GM13976 (cell line): Measurements from ENCODE around the gene SPR.

Experiments
- DNase-seq: peaks from one replicate; pipeline ENCODE4 v3.0.0; 2012; ENCODE audit warnings: low spot score
- in situ Hi-C: fragments of 300-500 bp; cut with MboI; formaldehyde crosslinking; loops from one replicate; pipeline ENCODE4 v1.12.0; 2022; ENCODE audit warnings: low sequenced_read_pairs, mixed read lengths, inconsistent platforms; ENCODE audit not compliant: unreplicated experiment
- TF ChIP-seq, protein P1 (sequence below): IDR thresholded peaks from 2 replicates; pipeline ENCODE4 v1.5.1; 2012; ENCODE audit warnings: borderline replicate concordance, mild to moderate bottlenecking; ENCODE audit not compliant: insufficient read depth; ENCODE audit errors: extremely low read depth, missing control alignments, control extremely low read depth

The SPR gene

DNA sequence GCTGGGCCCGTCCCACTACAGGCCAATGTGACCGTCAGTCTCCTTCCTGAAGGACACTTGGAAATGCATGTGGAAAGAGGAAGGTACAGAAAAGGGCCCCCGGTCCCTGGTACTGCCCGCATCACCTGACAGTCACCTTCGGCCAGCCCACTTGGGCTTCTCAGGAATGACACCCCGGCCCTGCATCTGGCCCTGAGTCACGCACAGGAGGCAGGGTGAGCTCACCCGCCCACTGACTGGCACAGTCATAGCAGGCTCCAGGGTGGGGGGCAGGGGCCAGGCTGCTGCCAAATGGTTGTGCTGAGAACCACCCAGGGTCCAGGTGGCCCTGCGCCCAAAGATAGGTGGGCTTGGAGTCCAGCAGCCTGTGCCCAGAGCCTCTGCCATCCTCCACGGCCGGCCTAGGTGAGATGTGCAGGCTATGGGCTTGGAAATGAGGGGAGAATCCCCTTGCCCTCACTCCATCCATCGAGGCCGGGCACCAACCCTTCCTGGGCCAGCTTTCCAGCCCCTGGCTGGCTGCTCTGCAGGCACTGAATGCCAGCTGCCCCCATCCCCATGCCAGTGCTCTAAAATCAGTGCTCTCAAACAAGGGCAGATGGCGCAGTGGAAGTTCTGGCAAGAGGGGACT is 44.2 kb downstream of the SPR start:
- in situ Hi-C loops: no loop called here
- TF ChIP-seq, protein P1, sequence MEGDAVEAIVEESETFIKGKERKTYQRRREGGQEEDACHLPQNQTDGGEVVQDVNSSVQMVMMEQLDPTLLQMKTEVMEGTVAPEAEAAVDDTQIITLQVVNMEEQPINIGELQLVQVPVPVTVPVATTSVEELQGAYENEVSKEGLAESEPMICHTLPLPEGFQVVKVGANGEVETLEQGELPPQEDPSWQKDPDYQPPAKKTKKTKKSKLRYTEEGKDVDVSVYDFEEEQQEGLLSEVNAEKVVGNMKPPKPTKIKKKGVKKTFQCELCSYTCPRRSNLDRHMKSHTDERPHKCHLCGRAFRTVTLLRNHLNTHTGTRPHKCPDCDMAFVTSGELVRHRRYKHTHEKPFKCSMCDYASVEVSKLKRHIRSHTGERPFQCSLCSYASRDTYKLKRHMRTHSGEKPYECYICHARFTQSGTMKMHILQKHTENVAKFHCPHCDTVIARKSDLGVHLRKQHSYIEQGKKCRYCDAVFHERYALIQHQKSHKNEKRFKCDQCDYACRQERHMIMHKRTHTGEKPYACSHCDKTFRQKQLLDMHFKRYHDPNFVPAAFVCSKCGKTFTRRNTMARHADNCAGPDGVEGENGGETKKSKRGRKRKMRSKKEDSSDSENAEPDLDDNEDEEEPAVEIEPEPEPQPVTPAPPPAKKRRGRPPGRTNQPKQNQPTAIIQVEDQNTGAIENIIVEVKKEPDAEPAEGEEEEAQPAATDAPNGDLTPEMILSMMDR: no peak
- no peak for DNase-seq

DNA sequence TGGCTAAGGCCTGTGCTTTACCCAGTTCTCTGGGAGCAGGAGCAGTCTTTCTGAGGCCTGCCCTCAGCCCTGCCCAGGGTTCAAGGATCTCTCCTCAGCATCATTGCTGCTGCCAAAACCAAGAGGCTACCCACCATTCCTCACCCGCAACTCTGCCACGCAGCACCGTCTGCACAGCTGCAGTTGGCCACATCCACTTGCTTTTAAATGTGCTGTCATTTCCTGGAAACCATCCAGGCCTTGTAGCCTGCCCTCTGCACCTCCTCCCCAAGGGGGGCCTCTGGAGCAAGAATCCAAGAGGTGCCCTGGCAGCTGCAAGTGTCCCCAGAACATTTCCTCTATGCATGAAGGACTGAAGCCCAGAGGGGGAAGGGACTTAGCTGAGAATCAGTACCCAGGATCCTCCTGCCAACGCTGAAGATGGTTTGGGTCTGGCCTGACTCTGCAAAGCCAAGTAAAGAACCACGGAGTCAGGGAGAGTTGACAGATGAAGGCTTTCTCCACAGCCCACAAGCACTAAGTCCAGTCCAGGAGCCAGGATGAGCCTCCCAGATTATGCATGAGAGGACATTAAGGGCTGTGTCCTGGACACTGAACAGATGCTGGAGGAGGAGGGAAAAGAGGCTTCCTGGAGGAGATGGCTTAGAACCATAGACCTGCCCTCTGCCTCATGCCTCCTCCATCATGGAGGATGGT is 45.0 kb downstream of the SPR start:
- in situ Hi-C loops: no loop called here

DNA sequence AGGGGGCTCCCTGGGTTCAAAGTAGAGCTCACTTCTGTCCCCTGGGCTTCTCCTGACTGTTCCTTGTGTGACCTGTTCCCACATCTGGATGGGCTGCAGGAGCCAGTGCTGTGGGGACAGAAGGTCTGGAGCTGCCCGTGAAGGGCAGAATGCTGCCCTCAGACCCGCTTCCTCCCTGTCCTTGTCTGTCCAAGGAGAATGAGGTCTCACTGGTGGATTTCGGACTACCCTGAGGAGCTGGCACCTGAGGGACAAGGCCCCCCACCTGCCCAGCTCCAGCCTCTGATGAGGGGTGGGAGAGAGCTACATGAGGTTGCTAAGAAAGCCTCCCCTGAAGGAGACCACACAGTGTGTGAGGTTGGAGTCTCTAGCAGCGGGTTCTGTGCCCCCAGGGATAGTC is 45.6 kb downstream of the SPR start:
- TF ChIP-seq, protein P1: no peak
- no peak for DNase-seq
- in situ Hi-C loops: no loop called here

More for the DNA sequence above, 45.0 kb downstream of the SPR start:
- TF ChIP-seq, protein P1: no peak
- DNase-seq: no peak

DNA sequence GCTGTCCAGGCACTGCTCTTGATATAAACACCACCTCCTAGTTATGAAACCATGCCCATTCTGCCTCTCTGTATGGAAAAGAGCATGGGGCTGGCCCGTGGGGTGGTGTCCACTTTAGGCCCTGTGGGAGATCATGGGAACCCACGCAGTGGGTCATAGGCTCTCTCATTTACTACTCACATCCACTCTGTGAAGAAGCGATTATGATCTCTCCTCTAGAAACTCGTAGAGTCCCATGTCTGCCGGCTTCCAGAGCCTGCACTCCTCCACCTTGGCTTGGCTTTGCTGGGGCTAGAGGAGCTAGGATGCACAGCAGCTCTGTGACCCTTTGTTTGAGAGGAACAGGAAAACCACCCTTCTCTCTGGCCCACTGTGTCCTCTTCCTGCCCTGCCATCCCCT is 46.0 kb downstream of the SPR start:
- TF ChIP-seq, protein P1: no peak
- in situ Hi-C loops: no loop called here
- no peak for DNase-seq

DNA sequence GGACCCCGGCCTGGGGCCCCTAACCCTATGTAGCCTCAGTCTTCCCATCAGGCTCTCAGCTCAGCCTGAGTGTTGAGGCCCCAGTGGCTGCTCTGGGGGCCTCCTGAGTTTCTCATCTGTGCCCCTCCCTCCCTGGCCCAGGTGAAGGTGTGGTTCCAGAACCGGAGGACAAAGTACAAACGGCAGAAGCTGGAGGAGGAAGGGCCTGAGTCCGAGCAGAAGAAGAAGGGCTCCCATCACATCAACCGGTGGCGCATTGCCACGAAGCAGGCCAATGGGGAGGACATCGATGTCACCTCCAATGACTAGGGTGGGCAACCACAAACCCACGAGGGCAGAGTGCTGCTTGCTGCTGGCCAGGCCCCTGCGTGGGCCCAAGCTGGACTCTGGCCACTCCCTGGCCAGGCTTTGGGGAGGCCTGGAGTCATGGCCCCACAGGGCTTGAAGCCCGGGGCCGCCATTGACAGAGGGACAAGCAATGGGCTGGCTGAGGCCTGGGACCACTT is 46.5 kb downstream of the SPR start:
- no peak for DNase-seq
- TF ChIP-seq, protein P1: no peak
- in situ Hi-C loops: no loop called here

DNA sequence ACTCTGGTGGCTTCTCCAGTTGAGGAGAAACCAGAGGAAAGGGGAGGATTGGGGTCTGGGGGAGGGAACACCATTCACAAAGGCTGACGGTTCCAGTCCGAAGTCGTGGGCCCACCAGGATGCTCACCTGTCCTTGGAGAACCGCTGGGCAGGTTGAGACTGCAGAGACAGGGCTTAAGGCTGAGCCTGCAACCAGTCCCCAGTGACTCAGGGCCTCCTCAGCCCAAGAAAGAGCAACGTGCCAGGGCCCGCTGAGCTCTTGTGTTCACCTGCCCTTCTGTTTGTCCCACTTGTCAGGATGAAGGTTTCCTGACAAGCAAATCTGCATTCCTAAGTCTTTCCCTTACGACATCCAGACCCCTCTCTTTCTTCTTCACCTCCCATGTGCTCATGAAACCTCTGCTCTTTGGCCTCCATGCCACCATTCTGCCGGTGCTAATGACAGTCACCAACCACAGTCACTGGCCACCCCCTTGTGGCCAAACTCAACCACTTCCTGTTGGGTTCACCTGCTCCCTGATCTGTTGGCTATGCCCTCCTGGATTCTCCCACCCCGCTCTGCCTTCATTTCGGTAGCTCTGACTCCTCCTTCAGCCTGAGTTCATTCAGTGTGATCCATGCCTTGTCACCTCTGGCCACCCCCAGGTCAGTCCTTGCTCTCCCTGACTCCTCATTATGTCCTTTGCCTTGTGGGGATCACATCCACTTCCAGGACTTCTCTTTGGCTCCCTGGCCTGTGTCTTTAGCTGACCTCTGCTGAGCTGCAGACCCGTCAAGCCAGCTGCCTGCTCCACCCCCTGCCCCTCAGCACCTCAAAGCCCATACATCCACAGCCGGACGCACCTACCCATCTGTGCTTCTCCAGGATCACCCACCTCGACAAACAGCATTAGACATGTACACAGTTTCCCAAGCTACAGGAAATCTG is 47.7 kb downstream of the SPR start:
- peak; percentile 71 for DNase-seq
- TF ChIP-seq, protein P1: peak; percentile 20
- in situ Hi-C loops: no loop called here
